ENCODE data around the gene RNASEH2B. TPM values are rescaled to one million over a fixed set of nuclear protein-coding genes. Genes with fewer than 3 reads are reported as not detected.

The RNASEH2B gene
- total RNA-seq, 1 experiment from 2014 or later = 28.1 TPM

- no peak for DNase-seq
- BruUV-seq (replicated peaks) = no TSS peak
- Mint-ChIP-seq H3K9me3 (ENCODE audit: low read depth, unreplicated experiment) (peaks cover 3% of the 10 kb centered on the region), H3K4me1 (ENCODE audit: low read depth, unreplicated experiment) (no peaks in the 10 kb centered on the region), H3K27ac (ENCODE audit: unreplicated experiment) (no peak overlapping the region), H3K4me3 (ENCODE audit: low read depth, unreplicated experiment) (no peak overlapping the region), H3K27me3 (ENCODE audit: unreplicated experiment) (no peaks in the 10 kb centered on the region), H3K36me3 (ENCODE audit: insufficient read depth, unreplicated experiment) (no peaks in the 10 kb centered on the region)
- intact Hi-C loops (cut with micrococcal nuclease; ENCODE audit: unreplicated experiment) = no loop called here
- CTCF ChIA-PET = no interaction called here
- no peak for TF ChIP-seq CTCF (IDR thresholded peaks at IDR 0.05; ENCODE audit: unreplicated experiment)
Measured at GRCh38 chr13:50927701-50928100, 18.1 kb downstream of the RNASEH2B start.

GRCh38 chr13:50928102-50928501 lies 18.5 kb downstream of the RNASEH2B start:
- Mint-ChIP-seq H3K27me3 (ENCODE audit: unreplicated experiment) (no peaks in the 10 kb centered on the region), H3K27ac (ENCODE audit: unreplicated experiment) (no peak overlapping the region), H3K9me3 (ENCODE audit: low read depth, unreplicated experiment) (no peaks in the 10 kb centered on the region), H3K4me1 (ENCODE audit: low read depth, unreplicated experiment) (no peaks in the 10 kb centered on the region), H3K36me3 (ENCODE audit: insufficient read depth, unreplicated experiment) (no peaks in the 10 kb centered on the region), H3K4me3 (ENCODE audit: low read depth, unreplicated experiment) (no peak overlapping the region)
- DNase-seq = no peak
- no peak for TF ChIP-seq CTCF (IDR thresholded peaks at IDR 0.05; ENCODE audit: unreplicated experiment)
- CTCF ChIA-PET = no interaction called here
- no TSS peak for BruUV-seq (replicated peaks)
- intact Hi-C loops (cut with micrococcal nuclease; ENCODE audit: unreplicated experiment) = no loop called here

GRCh38 chr13:50928659-50929462 lies 19.3 kb downstream of the RNASEH2B start:
- no peaks in the 10 kb centered on the region for H3K4me1 Mint-ChIP-seq (ENCODE audit: low read depth, unreplicated experiment)
- H3K4me3 Mint-ChIP-seq (ENCODE audit: low read depth, unreplicated experiment) = no peak overlapping the region
- CTCF ChIA-PET = no interaction called here
- intact Hi-C loops (cut with micrococcal nuclease; ENCODE audit: unreplicated experiment) = no loop called here
- no peak for DNase-seq
- TF ChIP-seq CTCF (IDR thresholded peaks at IDR 0.05; ENCODE audit: unreplicated experiment) = no peak
- BruUV-seq (replicated peaks) = no TSS peak
- H3K36me3 Mint-ChIP-seq (ENCODE audit: insufficient read depth, unreplicated experiment) = no peaks in the 10 kb centered on the region
- no peak overlapping the region for H3K27ac Mint-ChIP-seq (ENCODE audit: unreplicated experiment)
- no peaks in the 10 kb centered on the region for H3K9me3 Mint-ChIP-seq (ENCODE audit: low read depth, unreplicated experiment)
- no peaks in the 10 kb centered on the region for H3K27me3 Mint-ChIP-seq (ENCODE audit: unreplicated experiment)

DNA sequence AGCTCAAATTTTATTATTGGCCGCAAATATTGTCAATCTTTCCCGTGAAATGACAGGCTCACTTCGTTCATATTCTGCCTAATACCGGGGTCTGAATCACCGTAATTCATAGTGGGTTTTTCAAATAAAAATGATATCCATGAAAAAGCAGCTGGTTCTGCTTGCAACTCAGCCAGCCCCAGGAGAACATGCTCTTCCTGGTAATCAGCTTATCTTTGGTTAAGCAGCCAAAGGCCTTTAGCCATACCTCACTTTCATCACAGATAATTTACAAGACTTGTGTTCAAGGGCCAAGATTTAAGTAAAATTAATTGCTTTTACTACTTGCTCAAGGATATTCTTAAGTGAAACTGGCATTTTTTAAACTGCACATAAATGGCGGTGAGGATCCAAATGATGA lies 22.5 kb downstream of the RNASEH2B start:
- Mint-ChIP-seq H3K27ac (ENCODE audit: unreplicated experiment) (no peak overlapping the region), H3K36me3 (ENCODE audit: insufficient read depth, unreplicated experiment) (no peaks in the 10 kb centered on the region), H3K4me1 (ENCODE audit: low read depth, unreplicated experiment) (no peaks in the 10 kb centered on the region), H3K4me3 (ENCODE audit: low read depth, unreplicated experiment) (no peak overlapping the region), H3K9me3 (ENCODE audit: low read depth, unreplicated experiment) (peaks cover 5% of the 10 kb centered on the region), H3K27me3 (ENCODE audit: unreplicated experiment) (no peaks in the 10 kb centered on the region)
- CTCF ChIA-PET = no interaction called here
- intact Hi-C loops (cut with micrococcal nuclease; ENCODE audit: unreplicated experiment) = no loop called here
- no peak for TF ChIP-seq CTCF (IDR thresholded peaks at IDR 0.05; ENCODE audit: unreplicated experiment)
- BruUV-seq (replicated peaks) = no TSS peak
- no peak for DNase-seq
